ENCODE data around the gene MMS19.

DNA sequence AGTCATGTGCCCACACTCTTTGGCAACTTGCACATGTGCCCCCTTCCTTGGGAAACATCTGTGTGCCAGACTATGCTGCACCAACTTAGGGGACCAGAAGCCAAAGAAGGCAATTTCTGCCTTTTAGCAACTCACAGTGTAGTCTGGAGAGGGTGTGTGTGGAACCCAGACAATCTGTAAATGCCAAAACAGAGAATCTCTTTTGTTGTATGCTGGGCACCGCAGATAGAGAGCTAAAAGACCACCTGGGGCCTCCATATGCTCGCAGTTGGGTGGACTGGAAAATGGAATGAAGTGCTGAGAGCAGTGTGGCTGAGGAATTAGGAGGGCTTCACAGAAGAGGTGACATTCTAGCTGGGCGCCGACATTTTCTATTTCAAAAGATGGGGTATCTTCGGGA, 26.9 kb upstream of the MMS19 start:
- TF ChIP-seq, protein P1, sequence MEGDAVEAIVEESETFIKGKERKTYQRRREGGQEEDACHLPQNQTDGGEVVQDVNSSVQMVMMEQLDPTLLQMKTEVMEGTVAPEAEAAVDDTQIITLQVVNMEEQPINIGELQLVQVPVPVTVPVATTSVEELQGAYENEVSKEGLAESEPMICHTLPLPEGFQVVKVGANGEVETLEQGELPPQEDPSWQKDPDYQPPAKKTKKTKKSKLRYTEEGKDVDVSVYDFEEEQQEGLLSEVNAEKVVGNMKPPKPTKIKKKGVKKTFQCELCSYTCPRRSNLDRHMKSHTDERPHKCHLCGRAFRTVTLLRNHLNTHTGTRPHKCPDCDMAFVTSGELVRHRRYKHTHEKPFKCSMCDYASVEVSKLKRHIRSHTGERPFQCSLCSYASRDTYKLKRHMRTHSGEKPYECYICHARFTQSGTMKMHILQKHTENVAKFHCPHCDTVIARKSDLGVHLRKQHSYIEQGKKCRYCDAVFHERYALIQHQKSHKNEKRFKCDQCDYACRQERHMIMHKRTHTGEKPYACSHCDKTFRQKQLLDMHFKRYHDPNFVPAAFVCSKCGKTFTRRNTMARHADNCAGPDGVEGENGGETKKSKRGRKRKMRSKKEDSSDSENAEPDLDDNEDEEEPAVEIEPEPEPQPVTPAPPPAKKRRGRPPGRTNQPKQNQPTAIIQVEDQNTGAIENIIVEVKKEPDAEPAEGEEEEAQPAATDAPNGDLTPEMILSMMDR (conservative IDR thresholded peaks at IDR 0.05): no peak
- TF ChIP-seq EZH2 (IDR thresholded peaks at IDR 0.05; ENCODE audit: low read depth): no peak

All from PC-9 (cell line).